Measurements from ENCODE around the gene UGT2B28. TPM values are rescaled to one million over a fixed set of nuclear protein-coding genes. Genes with fewer than 3 reads are reported as not detected.

UGT2B28 gene
- total RNA-seq, result not detected in 2 replicates

DNA sequence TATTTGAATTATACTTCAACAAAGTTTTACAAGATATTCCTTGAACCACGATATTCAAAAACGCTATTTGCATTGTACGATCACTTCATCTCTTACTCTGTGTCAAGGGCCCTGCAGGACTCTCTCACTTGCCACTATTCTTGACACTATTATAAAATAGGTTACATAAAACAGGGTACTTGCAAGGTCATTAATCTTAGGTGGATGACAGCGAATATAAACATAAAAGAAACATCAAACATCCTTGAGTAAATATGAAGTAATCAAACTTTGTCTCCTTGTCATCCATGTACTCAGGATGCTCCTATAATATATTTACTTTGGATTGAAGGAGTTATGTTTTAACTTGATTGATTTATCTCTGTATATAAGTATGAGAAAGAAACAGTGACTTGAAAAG, at the start of gene UGT2B28:
Gene UGT2B28 (plus strand): TSS at position 395 of the 400 bp plus-strand sequence. CDS start 26 bp downstream, outside the sequence.

Other genes with a start within 250 kb of the UGT2B28 start
- gene UGT2B7, start 184.0 kb upstream of the UGT2B28 start, total RNA-seq, result not detected in 2 replicates
- gene UGT2B11, start 65.7 kb upstream of the UGT2B28 start, total RNA-seq, result not detected in 2 replicates
- not detected in 2 replicates for gene UGT2B4, start 215.4 kb downstream of the UGT2B28 start, total RNA-seq